ENCODE results near the gene TK2.
"Not testable (repeated sequence)": the region's sequence is repeated elsewhere in the genome, so short reads cannot be mapped to it uniquely, and the experiment has no call there.

Gene TK2

GRCh38 chr16:66501563-66501962, 48.4 kb downstream of the TK2 start:
- DNase-seq = not testable (repeated sequence)

GRCh38 chr16:66497921-66498320, 52.0 kb downstream of the TK2 start:
- DNase-seq = not testable (repeated sequence)

GRCh38 chr16:66496226-66496625, 53.7 kb downstream of the TK2 start:
- not testable (repeated sequence) for DNase-seq

GRCh38 chr16:66495440-66495839, 54.5 kb downstream of the TK2 start:
- no peak for DNase-seq

GRCh38 chr16:66494916-66495315, 55.0 kb downstream of the TK2 start:
- DNase-seq = no peak

GRCh38 chr16:66493490-66494401, 56.2 kb downstream of the TK2 start:
- DNase-seq = no peak

- no peak for DNase-seq
These were observed 58.2 kb downstream of the TK2 start for GRCh38 chr16:66491716-66492064.

- DNase-seq = no peak
These were observed 58.9 kb downstream of the TK2 start for GRCh38 chr16:66490774-66491715.

GRCh38 chr16:66489818-66490217, 60.1 kb downstream of the TK2 start:
- no peak for DNase-seq

- DNase-seq = no peak
These were observed 60.5 kb downstream of the TK2 start for GRCh38 chr16:66489385-66489784.

GRCh38 chr16:66488505-66488904, 61.4 kb downstream of the TK2 start:
- no peak for DNase-seq

GRCh38 chr16:66487580-66488275, 62.2 kb downstream of the TK2 start:
- DNase-seq = no peak

GRCh38 chr16:66486773-66487579, 62.9 kb downstream of the TK2 start:
- peak; percentile 49 for DNase-seq

GRCh38 chr16:66486199-66486772, 63.6 kb downstream of the TK2 start:
- DNase-seq = no peak

- no peak for DNase-seq
These were observed 64.5 kb downstream of the TK2 start for GRCh38 chr16:66485376-66485775.

GRCh38 chr16:66484453-66485213, 65.3 kb downstream of the TK2 start:
- peak; percentile 1 for DNase-seq

- DNase-seq = peak; percentile 71
These were observed 66.1 kb downstream of the TK2 start for GRCh38 chr16:66483689-66484452.

- no peak for DNase-seq
These were observed 68.0 kb downstream of the TK2 start for GRCh38 chr16:66481943-66482390.

- no peak for DNase-seq
These were observed 68.6 kb downstream of the TK2 start for GRCh38 chr16:66481081-66481942.
